Left cardiac atrium (tissue), 4 donors: ENCODE results near the gene FSTL3. TPM values are rescaled to one million over a fixed set of nuclear protein-coding genes. Genes with fewer than 3 reads are reported as not detected.
A peak's percentile ranks its signal among the peaks of the same experiment; 100 is the strongest.
"Not testable (repeated sequence)": the region's sequence is repeated elsewhere in the genome, so short reads cannot be mapped to it uniquely, and the experiment has no call there.

ENCODE experiments used
- ATAC-seq, 2 donors: fragments of 200-7000 bp; cut with Tn5 transposase; one replicate each; pipeline ENCODE4 v1.9.1; 2020; ENCODE audit warnings: mild to moderate bottlenecking in 2 of 2, moderate library complexity in 2 of 2
- DNase-seq: peaks from one replicate; pipeline ENCODE4 v3.0.0-alpha.2; 2020
- intact Hi-C, 2 donors: fragments of 100-400 bp; cut with DNase I; formaldehyde crosslinking; loops; one replicate each; pipeline versions ENCODE4 v1.14.1 to v1.15.1; 2022 to 2023
- long read RNA-seq: library from polyadenylated mRNA; unstranded; transcript quantifications from one replicate; pipeline ENCODE4 v2.0.0, GENCODE V29; 2021
- total RNA-seq, 2 donors: library from RNA; stranded (reverse); fragmentation: NEBNext Ultra II Directional; extraction: Animal tissue kit (Norgen Biotek cat#: 25700); gene quantifications; one replicate each; pipeline ENCODE4 v1.2.1, GENCODE V29; 2021
- donor health status: DM: no; HTN: yes; CAD: no.
- donor health status: DM: no; HTN: yes; CAD: no; lungs with severe emphysema.
- donor health status: DM: yes; HTN: yes; CAD: no.
- donor health status: Dilated cardiomyopathy.

FSTL3 gene
- total RNA-seq = 100 to 1,000 TPM in 1 of 2 donors, 10 to 100 TPM in 1; 33.5 to 118 TPM
- long read RNA-seq, transcript FSTL3-201 (5 exons, 2,542 nt) = major isoform, 43 of 99 reads
- long read RNA-seq, partial matches to known transcripts = 12 of 99 reads
- long read RNA-seq, other reads (novel, unspliced or antisense) = 43 of 99 reads

GRCh38 chr19:676339-677105 is at the start of gene FSTL3:
FSTL3 (plus strand) TSS chr19:676392; CDS start chr19:676424, 32 bp downstream.
- ATAC-seq (no peak), DNase-seq (peak; percentile 66)
- intact Hi-C loops = no loop called here

- intact Hi-C loops, ATAC-seq, DNase-seq: not testable (repeated sequence)
Observed at GRCh38 chr19:626566-626965, 49.6 kb upstream of the FSTL3 start.

- no peak for ATAC-seq
- intact Hi-C loops = no loop called here
- DNase-seq = no peak
Observed at GRCh38 chr19:628168-628567, 48.0 kb upstream of the FSTL3 start.

- intact Hi-C loops, ATAC-seq, DNase-seq: not testable (repeated sequence)
Observed at GRCh38 chr19:629515-629914, 46.7 kb upstream of the FSTL3 start.

- DNase-seq (no peak), ATAC-seq (no peak)
- intact Hi-C loops = loop anchor here in 1 of 2 donors (10.0 kb wide), 1 partner anchor 45 kb away; the partner anchor contains the start of gene HCN2
Observed at GRCh38 chr19:629961-630714, 46.1 kb upstream of the FSTL3 start.

- ATAC-seq (peak; percentile 13 to 30), DNase-seq (no peak)
- intact Hi-C loops = loop anchor here in 1 of 2 donors (10.0 kb wide), 1 partner anchor 48 kb away; the partner anchor contains the start of gene HCN2
Observed at GRCh38 chr19:632579-633067, 43.6 kb upstream of the FSTL3 start.

- peak; percentile 98 to 99 for ATAC-seq
- DNase-seq = peak; percentile 99
- intact Hi-C loops = loop anchor here in 1 of 2 donors (10.0 kb wide), 1 partner anchor 48 kb away; the partner anchor contains the start of gene HCN2
Observed at GRCh38 chr19:633068-633785, 43.0 kb upstream of the FSTL3 start, which contains the start of gene POLRMT. POLRMT (minus strand) TSS chr19:633537; CDS start chr19:633512, 25 bp downstream.

GRCh38 chr19:633786-634639 is 42.2 kb upstream of the FSTL3 start:
- intact Hi-C loops = loop anchor here in 1 of 2 donors (10.0 kb wide), 1 partner anchor 49 kb away; the partner anchor contains the start of gene HCN2
- no peak for DNase-seq

GRCh38 chr19:634975-635652 is 41.1 kb upstream of the FSTL3 start:
- ATAC-seq (no peak), DNase-seq (no peak)
- intact Hi-C loops = loop anchor here in 1 of 2 donors (10.0 kb wide), 1 partner anchor 50 kb away; the partner anchor contains the start of gene HCN2

More at GRCh38 chr19:633786-634639, 42.2 kb upstream of the FSTL3 start:
- peak in 1 of 2 donors; percentile 1 for ATAC-seq

- intact Hi-C loops = loop anchor here in 1 of 2 donors (10.0 kb wide), 1 partner anchor 54 kb away; the partner anchor contains the start of gene HCN2
- DNase-seq (no peak), ATAC-seq (no peak)
Observed at GRCh38 chr19:638906-639252, 37.3 kb upstream of the FSTL3 start.

GRCh38 chr19:639253-640160 is 36.7 kb upstream of the FSTL3 start, which contains the start of gene FGF22:
FGF22 (plus strand) TSS chr19:639879; CDS start chr19:639926, 47 bp downstream.
- intact Hi-C loops = loop anchor here in 1 of 2 donors (10.0 kb wide), 1 partner anchor 55 kb away; the partner anchor contains the start of gene HCN2
- ATAC-seq = peak; percentile 94 to 97
- DNase-seq = peak; percentile 95

GRCh38 chr19:640161-640558 is 36.0 kb upstream of the FSTL3 start:
- ATAC-seq = no peak
- DNase-seq = no peak
- intact Hi-C loops = no loop called here

- intact Hi-C loops = no loop called here
- DNase-seq = no peak
Observed at GRCh38 chr19:640606-641189, 35.5 kb upstream of the FSTL3 start.

GRCh38 chr19:641702-642101 is 34.5 kb upstream of the FSTL3 start:
- DNase-seq = no peak
- intact Hi-C loops = no loop called here
- no peak for ATAC-seq

More at GRCh38 chr19:640606-641189, 35.5 kb upstream of the FSTL3 start:
- ATAC-seq = no peak
